HEK293T (cell line): ENCODE measurements around the gene TPK1.

Experiments
- CTCF ChIA-PET: fragments of 350-600 bp; formaldehyde crosslinking; extraction: SDS; loops from one replicate; lab custom pipeline; 2021; ENCODE audit warnings: antibody characterized with exemption, inconsistent platforms; lab: Yijun Ruan, JAX
- POLR2A ChIA-PET: fragments of 350-600 bp; formaldehyde crosslinking; extraction: SDS; loops from one replicate; lab custom pipeline; 2020; ENCODE audit warnings: antibody characterized with exemption, inconsistent platforms; lab: Yijun Ruan, JAX
- DNase-seq: peaks from one replicate; pipeline ENCODE4 v3.0.0; 2012; ENCODE audit warnings: mixed read lengths; ENCODE audit errors: extremely low spot score
- ARNT ChIP-seq: fragments of 450-650 bp; IDR thresholded peaks from 2 replicates; pipeline ENCODE4 v1.6.1; 2017; ENCODE audit warnings: mild to moderate bottlenecking
- BHLHE40 ChIP-seq: fragments of 450-650 bp; IDR thresholded peaks from 2 replicates; pipeline ENCODE4 v1.6.1; 2016; ENCODE audit warnings: mild to moderate bottlenecking, moderate library complexity, borderline replicate concordance
- CTBP1 ChIP-seq: fragments of 450-650 bp; IDR thresholded peaks from 2 replicates; pipeline ENCODE4 v1.6.1; 2016; ENCODE audit warnings: borderline replicate concordance
- ELF4 ChIP-seq: fragments of 450-650 bp; IDR thresholded peaks from 2 replicates; pipeline ENCODE4 v1.6.1; 2017; ENCODE audit warnings: antibody characterized with exemption
- FOXA1 ChIP-seq: fragments of 450-650 bp; IDR thresholded peaks from 2 replicates; pipeline ENCODE4 v1.6.1; 2016; ENCODE audit warnings: mild to moderate bottlenecking
- FOXK2 ChIP-seq: fragments of 450-650 bp; IDR thresholded peaks from 2 replicates; pipeline ENCODE4 v1.6.1; 2016; ENCODE audit warnings: mild to moderate bottlenecking
- FOXM1 ChIP-seq: fragments of 450-650 bp; IDR thresholded peaks from 2 replicates; pipeline ENCODE4 v1.6.1; 2017; ENCODE audit warnings: mild to moderate bottlenecking, borderline replicate concordance
- HDGF ChIP-seq: fragments of 450-650 bp; IDR thresholded peaks from 2 replicates; pipeline ENCODE4 v1.6.1; 2017; ENCODE audit warnings: antibody characterized with exemption, borderline replicate concordance
- L3MBTL2 ChIP-seq: fragments of 450-650 bp; conservative IDR thresholded peaks from 2 replicates; pipeline ENCODE4 v1.6.1; 2016; ENCODE audit warnings: mild to moderate bottlenecking
- LEF1 ChIP-seq: fragments of 450-650 bp; IDR thresholded peaks from 2 replicates; pipeline ENCODE4 v1.6.1; 2017; ENCODE audit warnings: mild to moderate bottlenecking, borderline replicate concordance
- NFRKB ChIP-seq: fragments of 450-650 bp; IDR thresholded peaks from 2 replicates; pipeline ENCODE4 v1.6.1; 2016; ENCODE audit warnings: mild to moderate bottlenecking, moderate library complexity
- PKNOX1 ChIP-seq: fragments of 450-650 bp; IDR thresholded peaks from 2 replicates; pipeline ENCODE4 v1.6.1; 2016
- SP1 ChIP-seq: fragments of 450-650 bp; IDR thresholded peaks from 2 replicates; pipeline ENCODE4 v1.6.1; 2017
- SUZ12 ChIP-seq: fragments of 450-650 bp; IDR thresholded peaks from 2 replicates; pipeline ENCODE4 v1.6.1; 2016; ENCODE audit warnings: mild to moderate bottlenecking
- TARDBP ChIP-seq: fragments of 450-650 bp; IDR thresholded peaks from 2 replicates; pipeline ENCODE4 v1.6.1; 2016
- ZNF384 ChIP-seq: fragments of 450-650 bp; IDR thresholded peaks from 2 replicates; pipeline ENCODE4 v1.6.1; 2016

TPK1 gene

GRCh38 chr7:144659211-144659610, 176.6 kb downstream of the TPK1 start:
- DNase-seq: no peak
- CTCF ChIA-PET: interaction anchor here (0.6 kb wide), 1 partner anchor 740 kb away, joined by 3 read pairs; no protein-coding TSS in a partner anchor
- POLR2A ChIA-PET: no interaction called here
- TF ChIP-seq ELF4: no peak
- no peak for TF ChIP-seq FOXM1
- TF ChIP-seq FOXA1: no peak
- TF ChIP-seq NFRKB: no peak
- no peak for TF ChIP-seq L3MBTL2
- TF ChIP-seq BHLHE40: no peak
- TF ChIP-seq PKNOX1: no peak
- no peak for TF ChIP-seq LEF1
- no peak for TF ChIP-seq FOXK2
- TF ChIP-seq ARNT: no peak
- no peak for TF ChIP-seq HDGF

GRCh38 chr7:144656965-144657517, 178.8 kb downstream of the TPK1 start:
- ChIA-PET CTCF (no interaction called here), POLR2A (no interaction called here)
- no peak for TF ChIP-seq CTBP1
- TF ChIP-seq HDGF: no peak
- no peak for TF ChIP-seq ARNT
- DNase-seq: no peak

DNA sequence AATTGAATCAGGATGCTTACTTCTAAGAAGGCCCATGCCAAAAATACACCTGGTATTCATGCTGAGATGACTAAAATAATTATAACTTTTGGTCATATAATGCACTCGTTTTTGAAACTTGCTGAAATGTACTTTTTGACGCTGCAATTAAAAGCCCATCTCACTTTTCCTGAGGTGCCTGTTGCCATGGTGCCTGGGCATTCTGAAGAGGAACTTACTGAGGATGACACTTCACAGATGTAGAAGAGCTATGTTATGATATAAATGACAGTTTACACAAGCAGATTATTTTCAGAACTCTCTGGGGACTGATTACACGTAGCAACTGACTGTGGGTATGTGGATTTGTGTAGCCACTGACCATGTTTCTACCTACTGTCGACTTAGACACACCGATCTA, 182.4 kb downstream of the TPK1 start:
- ChIA-PET CTCF (no interaction called here), POLR2A (no interaction called here)
- no peak for TF ChIP-seq PKNOX1
- TF ChIP-seq ZNF384: no peak
- TF ChIP-seq SUZ12: no peak
- TF ChIP-seq TARDBP: no peak
- TF ChIP-seq SP1: no peak
- TF ChIP-seq FOXM1: no peak
- no peak for TF ChIP-seq FOXA1
- TF ChIP-seq NFRKB: no peak
- DNase-seq: no peak

DNA sequence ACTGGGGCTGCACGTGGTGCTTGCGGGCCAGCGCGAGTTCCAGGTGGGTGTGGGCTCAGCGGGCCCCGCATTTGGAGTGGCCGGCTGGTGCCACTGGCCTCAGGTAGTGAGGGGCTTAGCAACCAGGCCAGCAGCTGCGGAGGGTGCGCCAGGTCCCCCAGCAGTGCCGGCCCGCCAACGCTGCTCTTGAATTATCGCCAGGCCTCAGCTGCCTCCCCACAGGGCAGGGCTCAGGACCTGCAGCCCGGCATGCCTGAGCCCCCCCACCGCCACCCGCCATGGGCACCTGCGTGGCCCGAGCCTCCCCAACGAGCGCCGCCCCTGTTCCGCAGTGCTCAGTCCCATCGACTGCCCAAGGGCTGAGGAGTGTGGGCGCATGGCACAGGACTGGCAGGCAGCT, 185.4 kb downstream of the TPK1 start:
- POLR2A ChIA-PET: no interaction called here
- CTCF ChIA-PET: no interaction called here
- TF ChIP-seq ZNF384: no peak
- TF ChIP-seq FOXM1: no peak
- no peak for TF ChIP-seq NFRKB
- TF ChIP-seq FOXA1: no peak
- no peak for TF ChIP-seq PKNOX1
- no peak for TF ChIP-seq HDGF
- no peak for TF ChIP-seq L3MBTL2
- TF ChIP-seq SUZ12: no peak
- TF ChIP-seq FOXK2: no peak
- TF ChIP-seq LEF1: no peak
- TF ChIP-seq ARNT: no peak
- TF ChIP-seq BHLHE40: no peak
- TF ChIP-seq TARDBP: no peak
- TF ChIP-seq CTBP1: no peak
- TF ChIP-seq SP1: no peak
- TF ChIP-seq ELF4: no peak
- no peak for DNase-seq

- TF ChIP-seq FOXK2: no peak
- TF ChIP-seq NFRKB: no peak
- no peak for TF ChIP-seq SP1
- no peak for TF ChIP-seq SUZ12
- no peak for TF ChIP-seq ELF4
- TF ChIP-seq HDGF: no peak
- TF ChIP-seq ZNF384: no peak
- TF ChIP-seq L3MBTL2: no peak
- TF ChIP-seq BHLHE40: no peak
- no peak for TF ChIP-seq FOXM1
- TF ChIP-seq PKNOX1: no peak
- TF ChIP-seq LEF1: no peak
- no peak for TF ChIP-seq TARDBP
- POLR2A ChIA-PET: no interaction called here
- DNase-seq: no peak
- CTCF ChIA-PET: no interaction called here
These were observed 186.7 kb downstream of the TPK1 start for GRCh38 chr7:144649120-144649519.

DNA sequence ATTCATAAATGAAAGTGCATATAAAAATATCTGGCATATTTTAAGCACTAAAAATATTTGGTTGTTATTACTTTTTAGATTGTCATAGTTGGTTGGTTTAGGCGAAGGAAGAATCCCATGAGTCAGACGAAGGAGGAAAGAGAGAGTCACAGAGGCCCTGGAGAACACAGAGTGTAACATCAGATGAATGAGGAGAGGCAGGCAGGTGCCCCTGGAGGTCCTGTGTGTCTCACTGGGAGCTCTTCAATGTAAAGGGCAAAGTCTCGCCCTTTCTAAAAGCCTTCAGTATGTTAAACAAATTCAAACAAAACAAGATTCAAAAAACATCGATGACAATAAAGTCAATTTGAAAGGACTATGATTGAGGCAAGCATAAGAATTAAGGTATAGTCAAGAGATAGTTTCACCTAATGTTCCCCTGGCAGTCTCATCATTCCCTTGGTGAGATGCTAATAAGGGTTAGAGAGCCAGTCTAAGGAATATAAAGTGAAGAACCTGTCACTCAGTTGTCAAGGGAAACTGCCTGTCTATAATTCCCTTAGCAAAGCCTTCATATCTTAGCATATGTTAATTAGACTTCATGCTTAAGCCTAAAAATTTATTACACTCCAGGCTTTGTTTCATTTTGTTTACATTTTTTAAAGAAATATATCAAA, 194.3 kb downstream of the TPK1 start:
- TF ChIP-seq HDGF (no peak), FOXM1 (no peak), CTBP1 (no peak), ELF4 (no peak), LEF1 (no peak), SP1 (no peak), ZNF384 (no peak), ARNT (no peak)
- ChIA-PET POLR2A (no interaction called here), CTCF (no interaction called here)
- DNase-seq: no peak
